ENCODE data around the gene FYB1.

DNA sequence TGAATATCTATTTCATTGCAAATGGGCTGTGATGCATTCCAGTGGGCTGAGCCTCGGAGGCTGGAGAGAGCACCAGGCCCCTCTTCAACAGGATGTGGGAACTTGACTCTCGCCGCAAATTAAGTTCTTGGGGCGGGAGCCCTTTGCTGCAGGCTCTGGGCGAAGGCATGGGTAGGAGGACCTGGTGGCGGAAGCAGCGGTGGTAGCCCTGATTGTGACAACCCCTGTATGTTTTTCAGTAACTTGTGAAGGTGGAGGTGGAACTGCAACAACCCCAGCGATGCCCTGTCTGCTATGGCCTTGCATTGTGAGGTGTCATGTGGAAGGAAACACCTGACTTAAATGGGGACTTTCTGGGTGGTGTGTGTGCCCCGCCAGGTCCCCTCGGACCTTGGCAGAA, 9.4 kb downstream of the FYB1 start:
- TF ChIP-seq POLR2A (IDR thresholded peaks at IDR 0.05), result no peak
- TF ChIP-seq, protein P1, sequence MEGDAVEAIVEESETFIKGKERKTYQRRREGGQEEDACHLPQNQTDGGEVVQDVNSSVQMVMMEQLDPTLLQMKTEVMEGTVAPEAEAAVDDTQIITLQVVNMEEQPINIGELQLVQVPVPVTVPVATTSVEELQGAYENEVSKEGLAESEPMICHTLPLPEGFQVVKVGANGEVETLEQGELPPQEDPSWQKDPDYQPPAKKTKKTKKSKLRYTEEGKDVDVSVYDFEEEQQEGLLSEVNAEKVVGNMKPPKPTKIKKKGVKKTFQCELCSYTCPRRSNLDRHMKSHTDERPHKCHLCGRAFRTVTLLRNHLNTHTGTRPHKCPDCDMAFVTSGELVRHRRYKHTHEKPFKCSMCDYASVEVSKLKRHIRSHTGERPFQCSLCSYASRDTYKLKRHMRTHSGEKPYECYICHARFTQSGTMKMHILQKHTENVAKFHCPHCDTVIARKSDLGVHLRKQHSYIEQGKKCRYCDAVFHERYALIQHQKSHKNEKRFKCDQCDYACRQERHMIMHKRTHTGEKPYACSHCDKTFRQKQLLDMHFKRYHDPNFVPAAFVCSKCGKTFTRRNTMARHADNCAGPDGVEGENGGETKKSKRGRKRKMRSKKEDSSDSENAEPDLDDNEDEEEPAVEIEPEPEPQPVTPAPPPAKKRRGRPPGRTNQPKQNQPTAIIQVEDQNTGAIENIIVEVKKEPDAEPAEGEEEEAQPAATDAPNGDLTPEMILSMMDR (IDR thresholded peaks at IDR 0.05), result no peak

All from heart left ventricle (tissue), 13 donors.